Keratinocyte (primary cell): ENCODE results near the gene FAM32A.

Source experiments
- CTCF ChIP-seq, 3 experiments: IDR thresholded peaks in 1 of 3; conservative IDR thresholded peaks in 1 of 3; optimal IDR thresholded peaks in 1 of 3; 2 replicates in 2 of 3; 3 replicates in 1 of 3; pipeline versions ENCODE3 to v1.5.1; 2011; ENCODE audit warnings: low read length in 3 of 3, mild to moderate bottlenecking in 3 of 3, moderate library complexity in 2 of 3, control low read depth in 1 of 3, inconsistent platforms in 1 of 3; ENCODE audit not compliant: insufficient read depth in 2 of 3; ENCODE audit errors: extremely low read depth in 1 of 3
- EZH2 ChIP-seq: IDR thresholded peaks from one replicate; pipeline ENCODE4 v1.6.1; 2012; ENCODE audit warnings: inconsistent platforms, mild to moderate bottlenecking, low read length, moderate library complexity

GRCh38 chr19:16202320-16203255 lies 17.4 kb downstream of the FAM32A start:
- TF ChIP-seq CTCF (optimal IDR thresholded peaks at IDR 0.05 in 1 of 3, IDR thresholded peaks at IDR 0.05 in 1 of 3, conservative IDR thresholded peaks at IDR 0.05 in 1 of 3; ENCODE audit: extremely low read depth in 1 of 3, insufficient read depth in 2 of 3, low read length in 3 of 3) (no peak), EZH2 (no peak)
